ENCODE results near the gene MRPL51.

MRPL51 gene

DNA sequence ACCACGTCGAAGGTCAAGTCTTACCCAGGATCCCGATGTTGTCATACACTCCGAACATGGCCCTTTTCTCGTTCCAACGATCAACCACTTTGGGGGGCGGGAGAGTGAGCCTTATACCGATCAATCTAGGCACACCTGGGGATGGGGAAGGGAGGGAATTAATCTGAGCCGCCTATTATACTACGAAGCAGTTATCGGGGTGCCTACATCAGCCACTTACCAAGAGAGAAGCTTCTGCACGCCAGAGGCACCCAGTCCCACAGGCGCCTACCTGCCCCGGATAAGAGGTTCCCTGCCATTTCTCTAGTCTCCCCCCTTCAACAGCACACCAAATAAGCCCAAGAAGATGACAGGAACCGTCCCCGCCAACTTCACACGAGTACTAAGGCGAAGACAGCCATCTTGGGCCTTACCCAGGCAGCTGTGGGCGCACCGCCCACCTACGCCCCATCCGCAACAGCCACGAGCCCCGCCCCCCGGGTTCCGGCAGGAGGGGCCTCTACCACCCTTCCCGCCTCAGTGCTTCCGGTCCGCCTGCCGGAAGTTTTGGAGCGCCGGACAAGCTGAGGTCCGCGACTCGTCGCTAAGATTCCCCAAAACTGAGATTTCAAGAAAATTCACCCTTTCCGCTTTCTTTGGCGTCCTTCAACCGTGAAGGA lies at the start of gene MRPL51:
MRPL51 (minus strand) TSS at position 425 of the 659 bp plus-strand sequence; CDS start at position 299, 126 bp downstream.
- peak; percentile 97 for DNase-seq

- DNase-seq, result no peak
Observed at GRCh38 chr12:6542209-6543009, 49.3 kb upstream of the MRPL51 start.

DNA sequence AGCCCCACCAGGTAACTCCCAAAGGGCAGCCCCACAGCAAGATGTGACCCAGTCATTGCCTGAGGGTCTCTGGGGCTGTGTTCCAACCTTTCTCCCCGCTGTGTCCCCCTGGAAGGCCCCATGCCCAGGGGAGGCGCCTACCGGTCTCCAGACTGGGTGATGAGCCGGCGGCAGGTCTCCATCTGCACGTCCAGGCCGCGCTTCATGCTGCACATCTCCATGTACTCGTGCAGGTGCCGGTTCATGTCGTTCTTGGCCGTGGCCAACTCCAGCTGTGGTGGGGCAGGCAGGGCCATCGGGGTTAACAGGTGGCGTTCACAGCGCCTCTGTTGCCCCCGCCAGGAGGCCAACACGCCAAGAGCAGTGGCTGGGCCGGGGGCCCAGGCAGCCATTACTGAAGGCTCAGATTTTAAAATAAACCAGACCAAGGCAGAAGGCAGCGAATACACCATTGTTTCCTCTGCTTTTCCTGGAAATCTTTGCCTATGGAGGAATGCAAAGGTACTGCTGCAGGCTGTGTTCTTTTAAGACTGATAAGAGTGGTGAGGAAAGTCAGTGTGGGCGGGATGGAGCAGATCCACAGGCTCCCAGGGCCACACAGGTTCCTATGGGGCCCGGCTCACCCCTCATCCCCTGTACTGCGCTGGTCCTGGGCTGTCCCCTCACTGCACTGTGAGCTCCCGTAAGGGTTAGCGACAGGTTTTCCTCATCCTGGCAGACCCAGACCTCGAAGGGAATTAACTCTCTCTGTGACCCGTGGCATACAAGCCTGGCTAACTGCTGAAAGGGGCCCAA lies 48.5 kb upstream of the MRPL51 start:
- no peak for DNase-seq

GRCh38 chr12:6540181-6540877 lies 47.3 kb upstream of the MRPL51 start:
- DNase-seq, result peak; percentile 70

GRCh38 chr12:6539707-6540134 lies 46.7 kb upstream of the MRPL51 start:
- peak; percentile 40 for DNase-seq

DNA sequence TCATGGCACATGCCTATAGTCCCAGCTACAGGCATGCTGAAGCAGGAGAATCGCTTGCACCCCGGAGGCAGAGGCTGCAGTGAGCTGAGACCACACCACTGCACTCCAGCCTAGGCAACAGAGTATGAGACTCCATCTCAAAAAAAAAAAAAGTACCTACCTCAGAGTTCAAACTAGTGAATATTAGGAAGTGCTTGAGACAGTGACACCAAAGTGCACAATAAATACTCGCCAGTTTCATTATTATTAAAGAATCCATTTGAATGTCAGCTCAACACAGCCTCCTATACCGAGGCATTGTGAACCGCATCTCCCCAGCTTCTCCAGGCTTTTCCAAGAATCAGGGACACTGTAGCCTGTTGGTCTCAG lies 46.2 kb upstream of the MRPL51 start:
- DNase-seq, result no peak

DNA sequence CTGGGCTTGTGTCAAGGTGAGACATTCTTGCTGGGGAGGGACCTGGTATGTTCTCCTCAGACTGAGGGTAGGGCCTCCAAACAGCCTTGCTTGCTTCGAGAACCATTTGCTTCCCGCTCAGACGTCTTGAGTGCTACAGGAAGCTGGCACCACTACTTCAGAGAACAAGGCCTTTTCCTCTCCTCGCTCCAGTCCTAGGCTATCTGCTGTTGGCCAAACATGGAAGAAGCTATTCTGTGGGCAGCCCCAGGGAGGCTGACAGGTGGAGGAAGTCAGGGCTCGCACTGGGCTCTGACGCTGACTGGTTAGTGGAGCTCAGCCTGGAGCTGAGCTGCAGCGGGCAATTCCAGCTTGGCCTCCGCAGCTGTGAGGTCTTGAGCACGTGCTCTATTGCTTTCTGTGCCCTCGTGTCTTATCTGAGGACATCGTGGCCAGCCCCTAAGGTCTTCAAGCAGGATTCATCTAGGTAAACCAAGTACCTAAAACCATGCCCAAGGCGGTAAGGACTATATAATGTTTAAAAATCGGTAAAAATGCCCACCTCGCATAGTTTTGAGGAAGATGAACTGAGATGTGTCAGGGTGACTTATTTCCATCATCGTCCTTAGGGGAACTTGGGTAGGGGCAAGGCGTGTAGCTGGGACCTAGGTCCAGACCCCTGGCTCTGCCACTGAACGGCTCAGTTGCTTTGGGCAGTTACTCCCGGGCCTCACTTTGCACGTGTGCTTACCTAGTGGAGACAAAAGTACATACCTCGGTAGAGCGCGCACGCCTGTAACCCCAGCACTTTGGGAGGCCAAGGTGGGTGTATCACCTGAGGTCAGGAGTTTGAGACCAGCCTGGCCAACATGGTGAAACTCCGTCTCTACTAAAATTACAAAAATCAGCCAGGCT lies 45.6 kb upstream of the MRPL51 start:
- DNase-seq, result peak; percentile 72

- DNase-seq, result peak; percentile 88
Observed at GRCh38 chr12:6537580-6538419, 44.7 kb upstream of the MRPL51 start.

DNA sequence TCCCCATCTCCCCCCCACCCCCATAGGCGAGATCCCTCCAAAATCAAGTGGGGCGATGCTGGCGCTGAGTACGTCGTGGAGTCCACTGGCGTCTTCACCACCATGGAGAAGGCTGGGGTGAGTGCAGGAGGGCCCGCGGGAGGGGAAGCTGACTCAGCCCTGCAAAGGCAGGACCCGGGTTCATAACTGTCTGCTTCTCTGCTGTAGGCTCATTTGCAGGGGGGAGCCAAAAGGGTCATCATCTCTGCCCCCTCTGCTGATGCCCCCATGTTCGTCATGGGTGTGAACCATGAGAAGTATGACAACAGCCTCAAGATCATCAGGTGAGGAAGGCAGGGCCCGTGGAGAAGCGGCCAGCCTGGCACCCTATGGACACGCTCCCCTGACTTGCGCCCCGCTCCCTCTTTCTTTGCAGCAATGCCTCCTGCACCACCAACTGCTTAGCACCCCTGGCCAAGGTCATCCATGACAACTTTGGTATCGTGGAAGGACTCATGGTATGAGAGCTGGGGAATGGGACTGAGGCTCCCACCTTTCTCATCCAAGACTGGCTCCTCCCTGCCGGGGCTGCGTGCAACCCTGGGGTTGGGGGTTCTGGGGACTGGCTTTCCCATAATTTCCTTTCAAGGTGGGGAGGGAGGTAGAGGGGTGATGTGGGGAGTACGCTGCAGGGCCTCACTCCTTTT lies 44.0 kb upstream of the MRPL51 start:
- peak; percentile 46 for DNase-seq

DNA sequence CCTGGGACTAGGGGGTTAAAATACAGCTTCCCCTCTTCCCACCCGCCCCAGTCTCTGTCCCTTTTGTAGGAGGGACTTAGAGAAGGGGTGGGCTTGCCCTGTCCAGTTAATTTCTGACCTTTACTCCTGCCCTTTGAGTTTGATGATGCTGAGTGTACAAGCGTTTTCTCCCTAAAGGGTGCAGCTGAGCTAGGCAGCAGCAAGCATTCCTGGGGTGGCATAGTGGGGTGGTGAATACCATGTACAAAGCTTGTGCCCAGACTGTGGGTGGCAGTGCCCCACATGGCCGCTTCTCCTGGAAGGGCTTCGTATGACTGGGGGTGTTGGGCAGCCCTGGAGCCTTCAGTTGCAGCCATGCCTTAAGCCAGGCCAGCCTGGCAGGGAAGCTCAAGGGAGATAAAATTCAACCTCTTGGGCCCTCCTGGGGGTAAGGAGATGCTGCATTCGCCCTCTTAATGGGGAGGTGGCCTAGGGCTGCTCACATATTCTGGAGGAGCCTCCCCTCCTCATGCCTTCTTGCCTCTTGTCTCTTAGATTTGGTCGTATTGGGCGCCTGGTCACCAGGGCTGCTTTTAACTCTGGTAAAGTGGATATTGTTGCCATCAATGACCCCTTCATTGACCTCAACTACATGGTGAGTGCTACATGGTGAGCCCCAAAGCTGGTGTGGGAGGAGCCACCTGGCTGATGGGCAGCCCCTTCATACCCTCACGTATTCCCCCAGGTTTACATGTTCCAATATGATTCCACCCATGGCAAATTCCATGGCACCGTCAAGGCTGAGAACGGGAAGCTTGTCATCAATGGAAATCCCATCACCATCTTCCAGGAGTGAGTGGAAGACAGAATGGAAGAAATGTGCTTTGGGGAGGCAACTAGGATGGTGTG lies 43.1 kb upstream of the MRPL51 start:
- peak; percentile 31 for DNase-seq

DNA sequence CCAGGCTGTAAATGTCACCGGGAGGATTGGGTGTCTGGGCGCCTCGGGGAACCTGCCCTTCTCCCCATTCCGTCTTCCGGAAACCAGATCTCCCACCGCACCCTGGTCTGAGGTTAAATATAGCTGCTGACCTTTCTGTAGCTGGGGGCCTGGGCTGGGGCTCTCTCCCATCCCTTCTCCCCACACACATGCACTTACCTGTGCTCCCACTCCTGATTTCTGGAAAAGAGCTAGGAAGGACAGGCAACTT lies 42.6 kb upstream of the MRPL51 start:
- DNase-seq, result no peak

- DNase-seq, result peak; percentile 90
Observed at GRCh38 chr12:6534945-6535696, 42.1 kb upstream of the MRPL51 start.

DNA sequence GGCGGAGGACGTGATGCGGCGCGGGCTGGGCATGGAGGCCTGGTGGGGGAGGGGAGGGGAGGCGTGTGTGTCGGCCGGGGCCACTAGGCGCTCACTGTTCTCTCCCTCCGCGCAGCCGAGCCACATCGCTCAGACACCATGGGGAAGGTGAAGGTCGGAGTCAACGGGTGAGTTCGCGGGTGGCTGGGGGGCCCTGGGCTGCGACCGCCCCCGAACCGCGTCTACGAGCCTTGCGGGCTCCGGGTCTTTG lies 41.6 kb upstream of the MRPL51 start:
- no peak for DNase-seq

- DNase-seq, result peak; percentile 97
Observed at GRCh38 chr12:6533923-6534694, 41.0 kb upstream of the MRPL51 start, which contains the start of gene GAPDH. TSS of gene GAPDH (plus strand) at chr12:6534517. CDS start at chr12:6534833, 316 bp downstream.

DNA sequence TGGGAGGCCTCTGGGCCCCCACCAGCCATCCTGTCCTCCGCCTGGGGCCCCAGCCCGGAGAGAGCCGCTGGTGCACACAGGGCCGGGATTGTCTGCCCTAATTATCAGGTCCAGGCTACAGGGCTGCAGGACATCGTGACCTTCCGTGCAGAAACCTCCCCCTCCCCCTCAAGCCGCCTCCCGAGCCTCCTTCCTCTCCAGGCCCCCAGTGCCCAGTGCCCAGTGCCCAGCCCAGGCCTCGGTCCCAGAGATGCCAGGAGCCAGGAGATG lies 40.5 kb upstream of the MRPL51 start:
- no peak for DNase-seq

GRCh38 chr12:6532927-6533652 lies 40.0 kb upstream of the MRPL51 start:
- DNase-seq, result peak; percentile 75

GRCh38 chr12:6532051-6532926 lies 39.2 kb upstream of the MRPL51 start:
- peak; percentile 96 for DNase-seq
